Panc1 (cell line): Measurements from ENCODE around the gene IGSF21. TPM values are rescaled to one million over a fixed set of nuclear protein-coding genes. Genes with fewer than 3 reads are reported as not detected.

Experiments used
- ATAC-seq: fragments of 200-7000 bp; cut with Tn5 transposase; 2 replicates; pipeline ENCODE4 v1.9.1; 2020; ENCODE audit warnings: mild to moderate bottlenecking, moderate library complexity
- BruUV-seq: library from RNA; stranded (reverse); fragments of 400-500 nt; replicated peaks from 2 replicates; lab custom pipeline; 2021; lab: Mats Ljungman, UMichigan
- CTCF ChIA-PET: fragments of 300-600 bp; sonication (Branson Sonifier 250); formaldehyde crosslinking; loops from one replicate; lab custom pipeline; 2022; ENCODE audit warnings: antibody characterized with exemption; lab: Charles Lee
- POLR2A ChIA-PET: fragments of 300-600 bp; sonication (Branson Sonifier 250); formaldehyde crosslinking; loops from one replicate; lab custom pipeline; 2022; ENCODE audit warnings: antibody characterized with exemption; lab: Charles Lee
- DNase-seq: peaks from one replicate; pipeline ENCODE4 v3.0.0-alpha.2; 2010; ENCODE audit warnings: low read depth, low spot score
- H3K27ac ChIP-seq: 2 replicates; pipeline ENCODE4 v1.5.1; 2011; ENCODE audit warnings: mild to moderate bottlenecking, low read length, inconsistent platforms
- H3K27me3 ChIP-seq: fragments of 200-500 bp; sonication (Bioruptor generic); 2 replicates; pipeline ENCODE4 v1.6.0; 2014; ENCODE audit warnings: low read length, inconsistent platforms; ENCODE audit not compliant: control insufficient read depth, insufficient read depth
- H3K36me3 ChIP-seq: fragments of 200-500 bp; sonication (Bioruptor generic); 2 replicates; pipeline ENCODE4 v1.5.1; 2014; ENCODE audit warnings: inconsistent platforms, mild to moderate bottlenecking, low read length, moderate library complexity; ENCODE audit not compliant: control insufficient read depth, insufficient read depth
- H3K4me1 ChIP-seq: 2 replicates; pipeline ENCODE4 v1.5.1; 2011; ENCODE audit warnings: inconsistent platforms, mild to moderate bottlenecking, low read length, moderate library complexity; ENCODE audit not compliant: control insufficient read depth, insufficient read depth
- H3K4me3 ChIP-seq, 2 experiments: 2 replicates each; pipeline ENCODE4 v1.5.1; 2011 to 2012; ENCODE audit warnings: low read depth in 2 of 2, low read length in 2 of 2, mild to moderate bottlenecking in 2 of 2, inconsistent platforms in 1 of 2, moderate library complexity in 1 of 2
- H3K9me3 ChIP-seq: fragments of 200-500 bp; sonication (Bioruptor generic); 2 replicates; pipeline ENCODE4 v1.5.1; 2014; ENCODE audit warnings: low read depth, mild to moderate bottlenecking, inconsistent platforms, low read length, moderate library complexity; ENCODE audit not compliant: control insufficient read depth, insufficient read depth
- CTCF ChIP-seq: fragments of 450-650 bp; IDR thresholded peaks from 2 replicates; pipeline ENCODE4 v1.5.1; 2017; ENCODE audit warnings: mild to moderate bottlenecking
- POLR2AphosphoS5 ChIP-seq: IDR thresholded peaks from 2 replicates; pipeline ENCODE4 v1.6.1; 2012; ENCODE audit warnings: mild to moderate bottlenecking, low read depth, low read length, moderate library complexity
- REST ChIP-seq, 2 experiments: IDR thresholded peaks; 2 replicates each; pipeline ENCODE4 v1.6.1; 2011 to 2012; ENCODE audit warnings: low read depth in 2 of 2, control low read depth in 1 of 2, low read length in 1 of 2, mild to moderate bottlenecking in 1 of 2, moderate library complexity in 1 of 2; ENCODE audit not compliant: insufficient read depth in 1 of 2
- SIN3A ChIP-seq: IDR thresholded peaks from 2 replicates; pipeline ENCODE4 v1.6.1; 2012; ENCODE audit warnings: low read depth, mild to moderate bottlenecking, low read length, moderate library complexity, borderline replicate concordance; ENCODE audit not compliant: insufficient read depth
- TCF7L2 ChIP-seq: IDR thresholded peaks from 2 replicates; pipeline ENCODE4 v1.6.1; 2011; ENCODE audit warnings: mild to moderate bottlenecking, low read depth, low read length, inconsistent platforms
- in situ Hi-C: cut with HindIII; loops from 2 replicates; pipeline ENCODE4 v1.10.0; 2016; ENCODE audit warnings: low sequenced_read_pairs, low pct_unique_long_range_greater_than_20kb
- intact Hi-C: fragments of 100-400 bp; cut with micrococcal nuclease; formaldehyde crosslinking; loops from one replicate; pipeline ENCODE4 v1.10.0; 2022; ENCODE audit not compliant: unreplicated experiment
- total RNA-seq: library from RNA; stranded (reverse); gene quantifications from one replicate; pipeline ENCODE4 v1.2.1, GENCODE V29; 2021; ENCODE audit not compliant: unreplicated experiment

Gene IGSF21
- total RNA-seq, 1 experiment from 2014 or later, result not detected

GRCh38 chr1:18257778-18258177, 150.2 kb downstream of the IGSF21 start:
- H3K27ac ChIP-seq, result no peak overlapping the region
- ATAC-seq, result no peak
- H3K4me1 ChIP-seq, result no peaks in the 10 kb centered on the region
- H3K27me3 ChIP-seq, result peaks cover 7% of the 10 kb centered on the region
- in situ Hi-C loops, result no loop called here
- no peak for DNase-seq
- H3K36me3 ChIP-seq, result no peaks in the 10 kb centered on the region
- no peak overlapping the region for H3K4me3 ChIP-seq
- CTCF ChIA-PET, result no interaction called here
- intact Hi-C loops, result no loop called here
- BruUV-seq, result no TSS peak
- no peak for TF ChIP-seq CTCF
- TF ChIP-seq POLR2AphosphoS5, result no peak
- no peak for TF ChIP-seq TCF7L2
- no peak for TF ChIP-seq SIN3A
- TF ChIP-seq REST (IDR thresholded peaks at IDR 0.05; ENCODE audit: insufficient read depth in 1 of 2, low read depth in 2 of 2, low read length in 1 of 2), result no peak
- no peaks in the 10 kb centered on the region for H3K9me3 ChIP-seq
- POLR2A ChIA-PET, result no interaction called here

GRCh38 chr1:18261891-18262290, 154.3 kb downstream of the IGSF21 start:
- DNase-seq (no peak), ATAC-seq (no peak)
- in situ Hi-C loops (no loop called here), intact Hi-C loops (no loop called here)
- Histone ChIP-seq H3K36me3 (no peaks in the 10 kb centered on the region), H3K27me3 (peaks cover 25% of the 10 kb centered on the region), H3K4me1 (no peaks in the 10 kb centered on the region), H3K4me3 (no peak overlapping the region), H3K27ac (no peak overlapping the region), H3K9me3 (no peaks in the 10 kb centered on the region)
- CTCF ChIA-PET, result no interaction called here
- no TSS peak for BruUV-seq
- POLR2A ChIA-PET, result no interaction called here
- TF ChIP-seq REST (IDR thresholded peaks at IDR 0.05; ENCODE audit: insufficient read depth in 1 of 2, low read depth in 2 of 2, low read length in 1 of 2), result no peak
- no peak for TF ChIP-seq TCF7L2
- no peak for TF ChIP-seq POLR2AphosphoS5
- no peak for TF ChIP-seq CTCF
- no peak for TF ChIP-seq SIN3A
